Retinal pigment epithelial cell (primary cell): ENCODE data around the gene CLPTM1.

ENCODE experiments used
- DNase-seq: peaks from one replicate; pipeline ENCODE4 v3.0.0-alpha.2; 2010; ENCODE audit warnings: low read depth
- H3K4me3 ChIP-seq: 2 replicates; pipeline ENCODE4 v1.5.1; 2011; ENCODE audit warnings: mild to moderate bottlenecking, low read length, control low read depth, moderate library complexity
- TF ChIP-seq, protein P1 (sequence below): conservative IDR thresholded peaks from 2 replicates; pipeline ENCODE4 v1.5.1; 2011; ENCODE audit warnings: low read depth, low read length, control low read depth, inconsistent platforms

CLPTM1 gene

GRCh38 chr19:45008552-45008951 lies 53.4 kb downstream of the CLPTM1 start:
- no peak for DNase-seq
- TF ChIP-seq, protein P1, sequence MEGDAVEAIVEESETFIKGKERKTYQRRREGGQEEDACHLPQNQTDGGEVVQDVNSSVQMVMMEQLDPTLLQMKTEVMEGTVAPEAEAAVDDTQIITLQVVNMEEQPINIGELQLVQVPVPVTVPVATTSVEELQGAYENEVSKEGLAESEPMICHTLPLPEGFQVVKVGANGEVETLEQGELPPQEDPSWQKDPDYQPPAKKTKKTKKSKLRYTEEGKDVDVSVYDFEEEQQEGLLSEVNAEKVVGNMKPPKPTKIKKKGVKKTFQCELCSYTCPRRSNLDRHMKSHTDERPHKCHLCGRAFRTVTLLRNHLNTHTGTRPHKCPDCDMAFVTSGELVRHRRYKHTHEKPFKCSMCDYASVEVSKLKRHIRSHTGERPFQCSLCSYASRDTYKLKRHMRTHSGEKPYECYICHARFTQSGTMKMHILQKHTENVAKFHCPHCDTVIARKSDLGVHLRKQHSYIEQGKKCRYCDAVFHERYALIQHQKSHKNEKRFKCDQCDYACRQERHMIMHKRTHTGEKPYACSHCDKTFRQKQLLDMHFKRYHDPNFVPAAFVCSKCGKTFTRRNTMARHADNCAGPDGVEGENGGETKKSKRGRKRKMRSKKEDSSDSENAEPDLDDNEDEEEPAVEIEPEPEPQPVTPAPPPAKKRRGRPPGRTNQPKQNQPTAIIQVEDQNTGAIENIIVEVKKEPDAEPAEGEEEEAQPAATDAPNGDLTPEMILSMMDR = no peak
- no peak overlapping the region for H3K4me3 ChIP-seq

- TF ChIP-seq, protein P1 = no peak
- no peak overlapping the region for H3K4me3 ChIP-seq
- DNase-seq = no peak
Observed at GRCh38 chr19:45009625-45010255, 54.6 kb downstream of the CLPTM1 start.

- DNase-seq = no peak
- TF ChIP-seq, protein P1 = no peak
- no peak overlapping the region for H3K4me3 ChIP-seq
Observed at GRCh38 chr19:45010306-45010705, 55.1 kb downstream of the CLPTM1 start.

- DNase-seq = no peak
- no peak overlapping the region for H3K4me3 ChIP-seq
- TF ChIP-seq, protein P1 = no peak
Observed at GRCh38 chr19:45011959-45012358, 56.8 kb downstream of the CLPTM1 start.

DNA sequence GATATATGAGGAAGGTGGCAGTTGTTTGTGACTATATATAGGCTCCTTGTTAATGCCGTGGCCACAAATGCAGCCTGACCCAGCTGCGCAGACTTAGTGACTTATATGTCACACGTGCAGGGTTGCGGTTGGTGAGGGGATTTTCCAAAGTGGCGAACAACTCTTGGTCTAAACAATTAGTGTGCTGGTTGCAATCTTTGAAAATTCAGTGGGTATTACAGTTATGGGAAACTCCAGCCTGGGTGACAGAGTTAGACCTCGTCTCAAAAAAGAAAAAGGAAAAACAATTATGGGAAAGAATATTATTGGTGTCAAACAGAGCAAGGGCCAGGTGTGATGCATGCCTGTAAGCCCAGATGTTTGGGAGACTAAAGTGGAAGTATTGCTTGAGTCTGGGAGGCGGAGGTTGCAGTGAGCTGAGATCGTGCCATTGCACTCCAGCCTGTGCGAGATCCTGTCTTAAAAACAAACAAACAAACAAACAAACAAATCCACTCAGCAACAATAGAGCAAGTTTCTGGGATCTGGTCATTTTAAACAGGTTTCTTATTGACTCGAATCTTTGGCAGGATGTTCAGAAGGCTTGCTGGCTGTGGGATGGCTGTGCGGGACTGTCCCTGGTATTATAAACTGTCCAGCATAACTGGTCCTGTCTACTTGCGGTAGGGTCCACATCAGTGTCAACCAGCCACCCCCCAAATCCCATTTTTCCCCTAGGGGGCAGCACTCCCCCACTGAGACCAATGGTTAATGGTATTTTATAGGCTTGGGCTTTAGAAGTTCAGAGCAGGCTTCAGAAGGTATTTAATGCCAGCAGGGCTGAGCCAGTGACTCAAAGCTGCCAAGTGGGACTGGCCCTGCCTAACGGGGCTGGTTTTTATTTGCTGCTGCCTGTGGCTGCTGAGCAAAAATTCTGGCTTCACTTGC lies 61.5 kb downstream of the CLPTM1 start:
- no peak overlapping the region for H3K4me3 ChIP-seq
- TF ChIP-seq, protein P1 = peak; percentile 83
- DNase-seq = peak; percentile 49

DNA sequence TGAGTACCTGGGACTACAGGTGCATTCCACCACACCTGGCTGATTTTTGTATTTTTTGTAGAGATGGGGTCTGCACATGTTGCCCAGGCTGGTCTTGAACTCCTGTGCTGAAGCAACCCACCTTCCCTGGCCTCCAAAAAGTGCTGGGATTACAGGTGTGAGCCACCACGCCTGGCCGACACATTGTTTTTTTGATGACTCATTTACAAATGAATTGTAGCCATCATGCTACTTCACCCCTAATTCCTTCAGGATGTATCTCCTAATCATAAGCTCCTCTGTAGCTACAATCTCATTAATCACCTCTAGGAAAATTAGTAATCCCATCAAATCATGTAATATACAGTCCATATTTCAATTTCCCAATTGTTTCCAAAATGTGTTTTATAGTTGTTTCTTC lies 64.0 kb downstream of the CLPTM1 start:
- no peak overlapping the region for H3K4me3 ChIP-seq
- TF ChIP-seq, protein P1 = no peak
- no peak for DNase-seq

GRCh38 chr19:45020071-45020470 lies 64.9 kb downstream of the CLPTM1 start:
- TF ChIP-seq, protein P1 = no peak
- no peak overlapping the region for H3K4me3 ChIP-seq
- DNase-seq = no peak
